Coronary artery (tissue), 2 donors: ENCODE measurements around the gene ALKBH6.

Experiments used
- DNase-seq: peaks from one replicate; pipeline ENCODE4 v3.0.0-alpha.2; 2017; ENCODE audit warnings: low spot score
- H3K27ac ChIP-seq, 2 donors: fragments of 200-600 bp; sonication (generic); one replicate each; pipeline ENCODE4 v1.5.1; 2016 to 2019
- H3K4me3 ChIP-seq: fragments of 200-600 bp; sonication (generic); 2 replicates; pipeline ENCODE4 v1.5.1; 2016; ENCODE audit warnings: mild to moderate bottlenecking, moderate library complexity
- CTCF ChIP-seq: fragments of 200-600 bp; sonication (generic); IDR thresholded peaks from one replicate; pipeline ENCODE4 v1.5.1; 2019; ENCODE audit warnings: antibody characterized with exemption

The ALKBH6 gene

GRCh38 chr19:36054119-36054732, 40.2 kb upstream of the ALKBH6 start, which contains the start of gene THAP8:
Gene THAP8, minus strand, starts transcription at chr19:36054285. Its CDS starts 68 bp downstream, at chr19:36054217.
- H3K4me3 ChIP-seq = peak within 1 kb of the TSS; percentile 81
- DNase-seq = peak; percentile 100
- H3K27ac ChIP-seq = peak within 1 kb of the TSS; percentile 85 to 98
- no peak for TF ChIP-seq CTCF

DNA sequence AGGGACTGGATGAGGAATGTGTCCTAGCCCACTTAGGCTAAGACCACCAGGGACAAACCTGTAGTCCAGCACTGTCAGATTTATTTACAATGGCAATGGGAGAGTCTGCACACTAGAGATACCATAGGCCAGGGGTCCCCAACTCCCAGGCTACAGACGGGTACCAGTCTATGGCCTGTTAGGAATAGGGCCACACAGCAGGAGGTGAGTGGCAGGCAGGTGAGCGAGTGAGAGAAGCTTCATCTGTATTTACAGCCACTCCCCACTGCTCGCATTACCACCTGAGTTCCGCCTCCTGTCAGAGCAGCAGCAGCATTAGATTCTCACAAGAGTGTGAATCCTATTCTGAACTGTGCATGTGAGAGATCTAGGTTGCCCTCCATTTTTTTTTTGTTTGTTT, 37.6 kb upstream of the ALKBH6 start:
- no peak overlapping the region for H3K27ac ChIP-seq
- no peak for TF ChIP-seq CTCF
- DNase-seq = no peak
- H3K4me3 ChIP-seq = no peak overlapping the region

- Histone ChIP-seq H3K27ac (no peak overlapping the region), H3K4me3 (no peak overlapping the region)
- no peak for DNase-seq
- TF ChIP-seq CTCF = no peak
Observed at GRCh38 chr19:36051236-36051635, 37.2 kb upstream of the ALKBH6 start.

- DNase-seq = no peak
- no peak for TF ChIP-seq CTCF
- Histone ChIP-seq H3K27ac (no peak overlapping the region), H3K4me3 (no peak overlapping the region)
Observed at GRCh38 chr19:36049080-36049698, 35.2 kb upstream of the ALKBH6 start.

- DNase-seq = no peak
- no peak for TF ChIP-seq CTCF
- no peak overlapping the region for H3K27ac ChIP-seq
- no peak overlapping the region for H3K4me3 ChIP-seq
Observed at GRCh38 chr19:36047835-36048234, 33.8 kb upstream of the ALKBH6 start.

- no peak for TF ChIP-seq CTCF
- H3K27ac ChIP-seq = no peak overlapping the region
- no peak overlapping the region for H3K4me3 ChIP-seq
- DNase-seq = no peak
Observed at GRCh38 chr19:36046443-36047050, 32.5 kb upstream of the ALKBH6 start.

DNA sequence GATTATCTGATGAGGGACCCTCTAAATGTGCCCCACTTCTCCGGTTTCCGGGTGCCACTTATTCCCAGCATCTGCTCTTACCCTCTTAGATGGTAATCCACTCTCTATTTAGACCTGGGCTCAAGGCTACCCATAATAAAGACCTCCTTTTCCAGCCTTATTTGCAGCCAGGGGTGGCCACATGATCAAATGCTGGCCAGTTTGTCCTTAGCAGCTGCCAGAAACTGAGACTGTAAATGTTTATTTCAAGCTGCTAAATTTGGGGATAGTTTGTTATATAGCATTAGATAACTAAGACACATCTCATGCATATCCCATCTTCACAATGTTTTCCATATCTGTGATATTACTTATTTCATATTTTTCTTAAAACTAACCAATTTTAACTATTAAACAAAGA, 29.9 kb upstream of the ALKBH6 start:
- no peak for DNase-seq
- Histone ChIP-seq H3K27ac (no peak overlapping the region), H3K4me3 (no peak overlapping the region)
- TF ChIP-seq CTCF = no peak
